Esophagus squamous epithelium (tissue), 5 donors: ENCODE data around the gene PNCK. TPM values are rescaled to one million over a fixed set of nuclear protein-coding genes. Genes with fewer than 3 reads are reported as not detected.

ENCODE experiments used
- DNase-seq: peaks from one replicate; lab custom pipeline; 2025; lab: John Stamatoyannopoulos, UW
- H3K27ac ChIP-seq, 4 donors: fragments of 200-600 bp; sonication (generic); one replicate each; pipeline ENCODE4 v1.5.1; 2016 to 2019; ENCODE audit warnings: mild to moderate bottlenecking in 1 of 4
- H3K27me3 ChIP-seq, 4 donors: fragments of 200-600 bp; sonication (generic); 1 replicate in 3 of 4; 2 replicates in 1 of 4; pipeline versions ENCODE4 v1.5.1 to v1.6.0; 2017 to 2021; ENCODE audit warnings: antibody characterized with exemption in 1 of 4
- H3K36me3 ChIP-seq, 3 donors: fragments of 200-600 bp; sonication (generic); one replicate each; pipeline ENCODE4 v1.5.1; 2016 to 2019
- H3K4me1 ChIP-seq, 3 donors: fragments of 200-600 bp; sonication (generic); one replicate each; pipeline ENCODE4 v1.5.1; 2017 to 2019
- H3K4me3 ChIP-seq, 4 donors: fragments of 200-600 bp; sonication (generic); 1 replicate in 3 of 4; 2 replicates in 1 of 4; pipeline ENCODE4 v1.5.1; 2016 to 2019; ENCODE audit warnings: mild to moderate bottlenecking in 2 of 4, moderate library complexity in 1 of 4
- H3K9me3 ChIP-seq, 3 donors: fragments of 200-600 bp; sonication (generic); one replicate each; pipeline ENCODE4 v1.5.1; 2016 to 2019
- POLR2A ChIP-seq, 4 donors: fragments of 450-650 bp; IDR thresholded peaks; one replicate each; pipeline ENCODE4 v1.6.1; 2017; ENCODE audit warnings: antibody characterized with exemption in 4 of 4, mild to moderate bottlenecking in 4 of 4, moderate library complexity in 3 of 4
- WGBS, 2 donors: methylation state at CpG; one replicate each; pipeline ENCODE4 v1.1.5; 2018; 5-methylcytosine and 5-hydroxymethylcytosine counted together
- intact Hi-C: fragments of 100-400 bp; cut with DNase I; formaldehyde crosslinking; loops from one replicate; pipeline ENCODE4 v1.15.0; 2022
- small RNA-seq, 4 donors: library from RNA; depleted of rRNA; stranded (forward); fragments of <200 nt; gene quantifications; one replicate each; pipeline ENCODE3, GENCODE V24; 2016
- total RNA-seq, 4 donors: library from RNA; depleted of rRNA; stranded (reverse); fragments of >200 nt; gene quantifications; one replicate each; pipeline ENCODE4 v1.1.0, GENCODE V29; 2016
- TF ChIP-seq, protein P1 (sequence below), 6 experiments: fragments of 450-650 bp in 4 of 6; fragments of 200-600 bp in 2 of 6; sonication (generic) in 2 of 6; IDR thresholded peaks; one replicate each; pipeline ENCODE4 v1.5.1; 2016 to 2019; ENCODE audit warnings: antibody characterized with exemption in 6 of 6, mild to moderate bottlenecking in 4 of 6, moderate library complexity in 4 of 6
- donor health status: DM: yes; HTN: yes; CAD: no.

PNCK gene
- total RNA-seq, 4 donors from 2014 or later, result 0.82 to 5.7 (median 1.5) TPM; not detected in 1

DNA sequence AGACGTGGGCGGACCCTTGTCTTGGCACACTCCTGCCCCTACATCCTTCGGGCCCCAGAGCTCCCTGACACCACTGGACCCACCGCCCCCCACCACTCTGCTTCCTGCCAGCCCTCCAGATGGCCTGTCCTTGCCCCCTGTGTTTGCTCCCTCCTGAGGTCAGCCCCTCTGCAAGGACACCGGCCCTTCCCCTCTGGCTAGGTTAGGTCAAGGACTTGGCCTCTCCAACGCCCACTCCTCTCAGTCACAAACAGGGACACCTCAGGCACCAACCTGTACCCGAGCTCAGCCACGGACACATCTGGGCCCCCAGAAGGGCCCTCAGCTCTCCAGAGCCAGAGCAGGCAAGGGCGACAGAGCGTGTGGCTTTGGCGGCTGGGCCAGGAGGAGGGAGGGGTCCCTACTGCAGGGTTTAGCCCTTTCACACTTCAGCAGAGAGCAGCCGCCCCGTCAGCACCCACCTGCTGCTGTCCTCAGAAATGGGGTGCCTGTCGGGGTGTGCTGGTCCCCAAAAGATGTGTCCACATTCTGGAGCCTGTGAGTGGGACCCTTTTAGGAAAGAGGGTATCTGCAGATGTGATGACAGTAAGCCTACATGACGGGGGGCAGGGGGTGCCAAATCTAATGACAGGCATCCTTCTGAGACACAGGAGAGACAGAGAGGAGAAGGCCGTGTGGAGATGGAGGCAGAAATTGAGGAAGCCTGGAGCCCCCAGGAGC is 50.1 kb downstream of the PNCK start:
- WGBS, 2 donors, result 51% methylated on average over 5 of the region's 16 CpGs; no CpG with 5 or more reads in 1 of the 2 donors
- H3K27ac ChIP-seq, result no peak overlapping the region
- H3K9me3 ChIP-seq, result no peaks in the 10 kb centered on the region
- no peaks in the 10 kb centered on the region for H3K36me3 ChIP-seq
- peaks cover 0 to 15% (median 0%) of the 10 kb centered on the region in 4 donors for H3K27me3 ChIP-seq
- H3K4me1 ChIP-seq, result no peaks in the 10 kb centered on the region
- intact Hi-C loops, result no loop called here
- TF ChIP-seq POLR2A (IDR thresholded peaks at IDR 0.05), result no peak
- TF ChIP-seq, protein P1, sequence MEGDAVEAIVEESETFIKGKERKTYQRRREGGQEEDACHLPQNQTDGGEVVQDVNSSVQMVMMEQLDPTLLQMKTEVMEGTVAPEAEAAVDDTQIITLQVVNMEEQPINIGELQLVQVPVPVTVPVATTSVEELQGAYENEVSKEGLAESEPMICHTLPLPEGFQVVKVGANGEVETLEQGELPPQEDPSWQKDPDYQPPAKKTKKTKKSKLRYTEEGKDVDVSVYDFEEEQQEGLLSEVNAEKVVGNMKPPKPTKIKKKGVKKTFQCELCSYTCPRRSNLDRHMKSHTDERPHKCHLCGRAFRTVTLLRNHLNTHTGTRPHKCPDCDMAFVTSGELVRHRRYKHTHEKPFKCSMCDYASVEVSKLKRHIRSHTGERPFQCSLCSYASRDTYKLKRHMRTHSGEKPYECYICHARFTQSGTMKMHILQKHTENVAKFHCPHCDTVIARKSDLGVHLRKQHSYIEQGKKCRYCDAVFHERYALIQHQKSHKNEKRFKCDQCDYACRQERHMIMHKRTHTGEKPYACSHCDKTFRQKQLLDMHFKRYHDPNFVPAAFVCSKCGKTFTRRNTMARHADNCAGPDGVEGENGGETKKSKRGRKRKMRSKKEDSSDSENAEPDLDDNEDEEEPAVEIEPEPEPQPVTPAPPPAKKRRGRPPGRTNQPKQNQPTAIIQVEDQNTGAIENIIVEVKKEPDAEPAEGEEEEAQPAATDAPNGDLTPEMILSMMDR (IDR thresholded peaks at IDR 0.05), result no peak
- no peak overlapping the region for H3K4me3 ChIP-seq
- no peak for DNase-seq

DNA sequence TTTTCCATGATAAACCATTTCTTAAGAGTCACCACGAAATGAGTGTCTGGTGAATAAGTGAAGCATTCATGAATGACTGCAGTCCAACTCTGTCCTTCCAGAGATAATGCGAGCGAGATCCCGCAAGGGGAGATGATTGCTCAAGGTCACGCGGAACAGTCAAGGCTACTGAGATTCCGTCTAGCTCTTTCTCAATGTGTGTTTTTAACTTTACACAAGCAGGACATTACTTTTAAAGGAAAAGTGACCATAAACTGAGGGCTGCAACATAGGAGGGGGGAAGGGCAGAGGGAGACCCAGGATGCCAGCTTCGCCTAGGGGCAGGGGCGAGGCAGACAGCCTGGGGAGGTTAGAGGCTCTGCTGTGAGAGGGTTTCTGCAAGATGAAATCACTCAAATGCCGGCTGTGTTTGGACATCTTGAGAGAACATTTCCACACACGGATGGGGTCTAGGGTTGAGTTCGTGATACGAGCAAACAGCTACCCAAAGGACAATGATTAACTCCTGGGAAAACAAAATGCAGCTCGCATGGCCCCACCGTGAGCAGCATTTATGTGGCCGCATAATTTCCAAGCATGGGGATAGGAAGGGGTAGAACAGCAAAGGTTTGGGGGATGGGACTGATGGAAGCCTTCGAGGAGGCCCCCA is 50.8 kb downstream of the PNCK start:
- Histone ChIP-seq H3K27me3 (peaks cover 0 to 15% (median 0%) of the 10 kb centered on the region in 4 donors), H3K4me3 (no peak overlapping the region), H3K27ac (no peak overlapping the region), H3K36me3 (no peaks in the 10 kb centered on the region), H3K4me1 (no peaks in the 10 kb centered on the region), H3K9me3 (no peaks in the 10 kb centered on the region)
- no peak for DNase-seq
- intact Hi-C loops, result no loop called here
- no peak for TF ChIP-seq POLR2A (IDR thresholded peaks at IDR 0.05)
- TF ChIP-seq, protein P1 (IDR thresholded peaks at IDR 0.05), result no peak
- 66 to 73% methylated on average over 12 to 17 of the region's 17 CpGs for WGBS, 2 donors

DNA sequence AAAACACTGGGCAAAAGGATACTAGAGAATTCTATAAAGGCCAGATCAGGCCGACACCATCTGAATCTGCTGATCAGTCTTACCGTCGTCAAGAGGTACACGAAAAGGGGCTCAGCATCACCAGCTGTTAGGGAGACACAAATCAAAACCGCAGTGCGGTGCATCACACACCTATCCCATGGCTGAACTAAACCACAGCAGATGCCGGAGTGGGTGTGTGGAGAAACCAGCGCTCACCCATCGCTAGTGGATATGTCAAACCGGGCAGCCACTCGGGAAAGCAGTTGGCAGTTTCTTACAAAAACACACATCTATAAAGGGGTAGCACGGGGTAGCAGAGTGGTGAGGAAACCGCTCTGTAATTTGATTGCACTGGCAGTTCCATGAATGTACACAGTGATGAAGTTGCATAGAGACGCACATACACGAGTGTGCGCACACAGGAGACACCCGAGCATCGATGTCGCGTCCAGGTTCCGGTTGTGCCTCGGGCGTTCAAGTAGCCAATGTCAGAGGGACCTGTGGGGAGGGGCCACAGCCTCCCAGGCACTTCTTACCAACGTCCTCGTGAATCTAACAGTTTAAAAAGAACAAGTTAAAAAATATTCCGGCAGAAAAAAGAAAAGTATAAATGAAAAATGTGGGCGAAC is 51.5 kb downstream of the PNCK start:
- 84 to 92% methylated on average over 13 to 27 of the region's 27 CpGs for WGBS, 2 donors
- Histone ChIP-seq H3K9me3 (no peaks in the 10 kb centered on the region), H3K4me3 (no peak overlapping the region), H3K27ac (no peak overlapping the region), H3K36me3 (no peaks in the 10 kb centered on the region), H3K4me1 (no peaks in the 10 kb centered on the region), H3K27me3 (peaks cover 0 to 17% (median 0%) of the 10 kb centered on the region in 4 donors)
- intact Hi-C loops, result no loop called here
- TF ChIP-seq POLR2A (IDR thresholded peaks at IDR 0.05), result no peak
- TF ChIP-seq, protein P1 (IDR thresholded peaks at IDR 0.05), result no peak
- no peak for DNase-seq

DNA sequence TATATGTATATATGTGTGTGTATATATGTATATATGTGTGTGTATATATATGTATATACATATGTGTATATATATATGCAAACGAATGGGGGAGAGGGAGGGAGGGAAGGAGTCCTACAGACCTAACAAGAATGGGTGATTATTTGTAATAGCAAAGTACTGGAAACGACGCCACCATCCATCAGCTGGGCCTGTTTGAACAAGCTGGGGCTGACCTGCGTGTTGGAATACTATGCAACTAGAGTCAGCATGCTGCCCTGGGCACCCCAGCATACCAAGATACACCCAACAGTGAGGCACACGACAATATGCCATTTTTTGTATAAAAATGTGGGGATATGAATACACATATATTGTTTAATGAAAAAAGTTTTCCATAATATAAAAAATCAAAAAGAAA is 53.0 kb downstream of the PNCK start:
- Histone ChIP-seq H3K27ac (no peak overlapping the region), H3K9me3 (no peaks in the 10 kb centered on the region), H3K4me3 (no peak overlapping the region), H3K27me3 (peaks cover 0 to 24% (median 0%) of the 10 kb centered on the region in 4 donors), H3K36me3 (no peaks in the 10 kb centered on the region), H3K4me1 (no peaks in the 10 kb centered on the region)
- intact Hi-C loops, result no loop called here
- TF ChIP-seq, protein P1 (IDR thresholded peaks at IDR 0.05), result no peak
- no peak for TF ChIP-seq POLR2A (IDR thresholded peaks at IDR 0.05)
- DNase-seq, result no peak
- 25 to 51% methylated on average over 5 of the region's 5 CpGs for WGBS, 2 donors

Small RNAs within 50 kb of the gene (small RNA-seq; reads per million reads assigned to genes)
- gene RN7SL687P, result 0 reads per million in 4 donors

Other genes starting within 250 kb of the PNCK start
- 1 to 10 TPM; 1.4 to 6.6 (median 4.3) TPM for gene TREX2, start 227.8 kb downstream of the PNCK start, total RNA-seq
- 10 to 100 TPM in 3 of 4 donors, 1 to 10 TPM in 1; 8.8 to 21.0 (median 12.1) TPM for gene HAUS7, start 203.2 kb downstream of the PNCK start, total RNA-seq
- gene BGN, start 178.8 kb downstream of the PNCK start, total RNA-seq, result 10 to 100 TPM in 3 of 4 donors, 1 to 10 TPM in 1; 6.7 to 26.7 (median 15.7) TPM
- not detected for gene ATP2B3, start 156.2 kb downstream of the PNCK start, total RNA-seq
- 10 to 100 TPM; 18.0 to 32.2 (median 23.9) TPM for gene CCNQ, start 74.7 kb downstream of the PNCK start, total RNA-seq
- gene DUSP9, start 26.6 kb downstream of the PNCK start, total RNA-seq, result 1 to 10 TPM in 2 of 4 donors, under 1 TPM in 2; 0.38 to 4.0 (median 1.3) TPM
- 10 to 100 TPM; 19.5 to 36.2 (median 25.4) TPM for gene SLC6A8, start 14.1 kb upstream of the PNCK start, total RNA-seq
- 100 to 1,000 TPM in 3 of 4 donors, 10 to 100 TPM in 1; 99.2 to 180 (median 142) TPM for gene BCAP31, start 50.6 kb upstream of the PNCK start, total RNA-seq
- gene ABCD1, start 51.0 kb upstream of the PNCK start, total RNA-seq, result 1 to 10 TPM; 1.8 to 5.0 (median 3.5) TPM
- gene PLXNB3, start 90.4 kb upstream of the PNCK start, total RNA-seq, result 10 to 100 TPM in 1 of 4 donors, 1 to 10 TPM in 3; 3.2 to 13.4 (median 6.9) TPM
- under 1 TPM in 3 of 4 donors, not detected in 1; 0.09 to 0.38 (median 0.15) TPM for gene SRPK3, start 107.2 kb upstream of the PNCK start, total RNA-seq
- 10 to 100 TPM; 60.7 to 67.8 (median 64.1) TPM for gene IDH3G, start 120.6 kb upstream of the PNCK start, total RNA-seq
- 100 to 1,000 TPM; 131 to 257 (median 159) TPM for gene SSR4, start 120.9 kb upstream of the PNCK start, total RNA-seq
- 1 to 10 TPM in 3 of 4 donors, under 1 TPM in 1; 0.97 to 3.4 (median 1.9) TPM for gene PDZD4, start 156.7 kb upstream of the PNCK start, total RNA-seq
- 1 to 10 TPM in 2 of 4 donors, under 1 TPM in 2; 0.35 to 3.2 (median 1.3) TPM for gene L1CAM, start 212.4 kb upstream of the PNCK start, total RNA-seq
- gene AVPR2, start 230.9 kb upstream of the PNCK start, total RNA-seq, result 1 to 10 TPM in 1 of 4 donors, under 1 TPM in 3; 0.19 to 1.3 (median 0.29) TPM